LNCaP clone FGC (cell line): ENCODE results near the gene PPM1K.

ENCODE experiments used
- DNase-seq: peaks from one replicate; pipeline ENCODE4 v3.0.0-alpha.2; 2011; ENCODE audit warnings: low read depth
- H3K4me3 ChIP-seq: 2 replicates; pipeline ENCODE4 v1.5.1; 2011; ENCODE audit warnings: mild to moderate bottlenecking, low read depth, low read length, control low read depth
- CTCF ChIP-seq: IDR thresholded peaks from 2 replicates; pipeline ENCODE4 v1.5.1; 2012; ENCODE audit warnings: mild to moderate bottlenecking; ENCODE audit not compliant: control insufficient read depth, insufficient read depth; ENCODE audit errors: extremely low read depth

Gene PPM1K

DNA sequence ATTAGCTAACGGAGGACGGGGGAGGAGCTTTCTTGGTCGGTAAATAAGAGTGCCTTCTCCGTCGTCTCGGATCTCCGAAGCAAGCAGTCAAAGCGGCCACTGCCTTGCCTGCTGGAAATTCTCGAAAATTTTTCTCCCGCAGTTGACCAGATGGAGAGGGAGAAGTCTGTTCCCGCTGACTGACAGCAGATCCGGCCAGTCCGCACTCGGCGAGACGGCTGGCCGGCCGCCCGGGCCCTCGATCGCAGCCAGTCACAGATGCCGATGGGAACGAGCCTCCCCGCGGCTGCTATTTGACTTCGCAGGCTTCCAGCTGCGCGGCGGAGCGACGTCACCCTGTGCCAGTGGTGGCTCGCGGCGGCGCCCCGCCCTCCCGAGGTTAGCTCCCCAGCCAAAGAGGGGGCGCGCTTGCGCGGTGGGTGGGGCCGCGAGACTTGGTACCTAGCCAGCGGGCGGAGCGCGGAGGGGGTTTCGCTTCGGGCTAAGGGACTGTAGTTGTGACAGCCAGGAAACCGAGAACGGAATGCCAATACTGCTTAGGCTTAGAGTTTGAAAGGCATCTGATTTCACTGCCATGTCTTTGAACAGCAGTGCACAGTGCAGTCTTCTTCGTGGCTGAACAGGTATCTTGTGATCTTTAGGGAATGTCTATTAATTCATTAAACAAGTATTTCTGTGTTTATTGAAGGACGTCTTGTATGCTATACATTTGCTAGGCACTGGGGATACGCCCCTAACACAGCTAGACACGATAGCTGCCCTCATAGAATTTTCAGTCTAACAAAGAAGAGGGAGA is at the start of gene PPM1K:
Gene PPM1K, minus strand, starts transcription at position 123 of the 796 bp plus-strand sequence. CDS start 5,978 bp downstream, outside the sequence.
- DNase-seq: peak; percentile 96
- TF ChIP-seq CTCF: no peak
- peak within 1 kb of the TSS; percentile 76 for H3K4me3 ChIP-seq

DNA sequence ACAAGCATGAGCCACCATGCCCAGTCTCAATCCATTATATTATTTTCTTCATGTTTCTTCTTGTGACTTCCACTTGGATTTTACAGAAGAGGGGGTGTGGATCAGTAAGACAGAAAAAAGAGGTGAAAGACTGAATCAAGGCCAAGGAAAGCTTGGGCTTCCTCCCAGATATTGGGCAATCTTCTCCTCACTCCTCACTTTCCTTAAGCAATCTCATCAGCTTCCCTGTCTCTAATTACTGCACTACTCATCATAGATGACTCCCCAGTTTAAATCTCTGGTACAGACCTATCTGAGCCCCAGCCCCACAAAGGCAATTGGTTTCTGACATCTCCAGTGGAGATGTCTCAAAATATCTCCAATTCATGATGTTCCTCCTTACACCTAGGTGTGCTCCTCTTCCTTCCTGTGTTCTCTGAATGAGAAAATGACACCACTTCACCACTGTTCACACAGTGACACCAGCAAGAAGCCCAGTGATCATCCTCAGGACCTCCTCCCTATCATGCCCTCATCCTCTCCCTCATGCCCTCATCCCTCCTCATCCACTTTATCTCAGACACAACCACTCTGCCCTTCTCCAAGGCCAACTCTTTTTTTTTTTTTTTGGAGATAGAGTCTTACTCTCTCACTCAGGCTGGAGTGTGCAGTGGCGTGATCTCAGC is 49.5 kb upstream of the PPM1K start:
- H3K4me3 ChIP-seq: no peak overlapping the region
- no peak for TF ChIP-seq CTCF
- DNase-seq: no peak

DNA sequence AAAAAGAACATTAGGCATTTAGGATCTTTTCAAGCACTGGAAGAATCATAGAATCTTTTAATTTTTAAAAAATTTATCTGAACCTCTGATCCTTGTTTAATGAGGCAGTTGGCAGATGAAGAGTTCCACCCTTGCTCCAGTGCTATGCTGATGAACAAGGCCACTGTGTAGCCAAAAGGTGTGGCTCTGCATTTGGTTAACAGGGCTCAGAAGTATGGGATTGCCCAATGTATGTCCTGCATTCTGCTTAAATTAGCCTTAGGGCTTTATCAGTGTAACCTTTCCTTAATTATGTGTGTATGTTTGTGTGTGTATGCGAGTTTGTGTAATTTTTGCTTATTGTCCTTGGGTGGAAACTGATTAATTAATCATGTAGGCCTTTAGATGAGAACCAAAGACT is 43.3 kb upstream of the PPM1K start:
- H3K4me3 ChIP-seq: no peak overlapping the region
- TF ChIP-seq CTCF: no peak
- DNase-seq: no peak

GRCh38 chr4:88320780-88321373 is 36.5 kb upstream of the PPM1K start:
- H3K4me3 ChIP-seq: peak overlapping the region; percentile 33
- TF ChIP-seq CTCF: no peak
- DNase-seq: peak; percentile 75

DNA sequence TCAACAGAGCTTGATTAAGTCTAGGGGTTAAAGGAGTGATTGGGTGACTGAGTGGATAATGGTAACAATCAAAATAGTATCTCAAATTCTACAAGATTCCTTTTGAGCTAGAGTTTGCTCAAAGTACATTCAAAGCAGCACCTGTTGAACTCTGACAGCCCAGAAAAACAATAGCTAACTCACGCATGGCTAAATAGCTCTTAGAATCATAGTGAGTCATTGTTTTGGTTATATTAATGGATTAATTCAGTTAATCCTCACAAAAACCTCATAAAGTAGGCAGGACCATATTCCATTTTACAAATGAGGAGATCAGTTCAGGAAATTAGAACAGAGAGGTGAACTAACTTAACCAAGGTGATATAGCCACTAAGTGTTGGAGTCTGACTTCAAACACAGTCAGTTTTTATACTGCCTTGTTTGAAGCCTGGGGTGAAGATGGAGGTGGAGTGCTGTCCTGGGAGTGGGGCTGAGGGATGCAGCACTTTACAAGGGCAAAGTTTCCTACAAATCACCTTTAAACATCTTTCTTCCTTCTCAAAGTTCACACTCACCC is 35.9 kb upstream of the PPM1K start:
- TF ChIP-seq CTCF: no peak
- DNase-seq: no peak
- peak overlapping the region; percentile 33 for H3K4me3 ChIP-seq

- H3K4me3 ChIP-seq: peak overlapping the region; percentile 20
- TF ChIP-seq CTCF: no peak
- DNase-seq: peak; percentile 92
These were observed 34.5 kb upstream of the PPM1K start for GRCh38 chr4:88318751-88319350.
